Measurements from ENCODE around the gene NCBP1.

The NCBP1 gene

DNA sequence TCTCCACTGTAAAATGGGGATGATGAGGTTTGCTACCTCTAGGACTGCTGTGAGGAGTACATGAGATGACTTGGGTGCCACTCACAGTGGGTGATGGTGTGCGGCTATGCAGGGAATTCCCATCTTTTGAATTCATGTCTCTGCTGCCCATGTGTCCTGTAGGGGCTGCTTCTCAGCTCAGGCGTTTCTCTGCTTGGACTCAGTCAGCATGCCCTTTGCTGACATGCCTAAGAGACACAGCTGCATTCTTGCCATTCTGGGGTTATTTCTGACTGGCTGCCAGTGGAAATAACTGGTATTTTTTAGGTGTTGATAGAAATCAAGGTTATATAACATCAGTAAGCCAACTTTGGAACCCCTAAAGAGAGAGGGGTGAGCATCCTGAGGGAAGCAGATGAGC, 87.8 kb downstream of the NCBP1 start:
- DNase-seq = no peak

DNA sequence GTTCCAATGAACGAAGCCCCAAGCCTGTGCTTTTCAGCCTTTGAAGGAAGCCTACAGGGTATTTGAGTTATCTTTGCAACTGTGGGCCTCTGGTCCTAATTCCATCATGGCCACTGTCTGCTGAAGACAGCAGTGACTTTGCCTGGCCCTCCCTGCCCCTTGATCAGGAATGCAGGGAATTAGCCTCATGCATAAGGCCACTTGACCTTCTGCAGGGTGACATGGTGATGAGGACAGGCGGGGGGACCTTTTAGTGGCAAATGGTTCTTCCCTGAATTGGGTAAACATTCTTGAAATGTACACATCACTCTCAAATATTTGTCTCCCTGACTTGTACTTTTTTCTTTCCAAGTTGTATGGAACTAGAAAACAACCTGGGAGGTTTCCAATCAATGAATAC, 88.7 kb downstream of the NCBP1 start:
- DNase-seq = no peak
